Loucy (cell line): ENCODE measurements around the gene FASLG.

Source experiments
- H2AFZ ChIP-seq: fragments of 200-600 bp; sonication (generic); 2 replicates; pipeline ENCODE4 v1.6.0; 2016; ENCODE audit warnings: antibody characterized with exemption, mild to moderate bottlenecking, low read length, moderate library complexity
- H3F3A ChIP-seq: fragments of 200-600 bp; 2 replicates; pipeline ENCODE4 v1.6.0; 2016; ENCODE audit warnings: antibody characterized with exemption, low read depth, mild to moderate bottlenecking
- H3K27me3 ChIP-seq: fragments of 200-600 bp; sonication (generic); 2 replicates; pipeline ENCODE4 v1.6.1; 2014; ENCODE audit warnings: low read length, mild to moderate bottlenecking; ENCODE audit not compliant: insufficient read depth, poor library complexity, severe bottlenecking
- H3K36me3 ChIP-seq: fragments of 200-600 bp; sonication (generic); 2 replicates; pipeline ENCODE4 v1.6.1; 2016; ENCODE audit warnings: low read length; ENCODE audit not compliant: insufficient read depth
- H3K4me1 ChIP-seq: fragments of 200-600 bp; sonication (generic); 2 replicates; pipeline ENCODE4 v1.5.1; 2014; ENCODE audit warnings: low read length, mild to moderate bottlenecking; ENCODE audit not compliant: insufficient read depth, poor library complexity, severe bottlenecking
- H3K4me2 ChIP-seq: fragments of 200-600 bp; sonication (generic); 2 replicates; pipeline ENCODE4 v1.6.0; 2014; ENCODE audit warnings: antibody characterized with exemption, low read length, low read depth, mild to moderate bottlenecking; ENCODE audit not compliant: poor library complexity, severe bottlenecking
- H3K4me3 ChIP-seq: fragments of 200-600 bp; sonication (generic); 2 replicates; pipeline ENCODE4 v1.5.1; 2014; ENCODE audit warnings: low read length, mild to moderate bottlenecking, mixed read lengths; ENCODE audit not compliant: poor library complexity, severe bottlenecking
- H3K79me2 ChIP-seq: fragments of 200-600 bp; sonication (generic); 2 replicates; pipeline ENCODE4 v1.6.1; 2014; ENCODE audit warnings: low read length; ENCODE audit not compliant: insufficient read depth
- H3K9ac ChIP-seq: fragments of 200-600 bp; sonication (generic); 2 replicates; pipeline ENCODE4 v1.6.0; 2014; ENCODE audit warnings: mild to moderate bottlenecking, low read depth, low read length, moderate library complexity; ENCODE audit not compliant: poor library complexity, severe bottlenecking
- H3K9me2 ChIP-seq: fragments of 200-600 bp; sonication (generic); replicated peaks from 2 replicates; pipeline ENCODE4 v1.6.1; 2016; ENCODE audit warnings: low read depth, low read length, mixed read lengths
- H3K9me3 ChIP-seq: fragments of 200-600 bp; sonication (generic); 2 replicates; pipeline ENCODE4 v1.6.1; 2014; ENCODE audit warnings: mild to moderate bottlenecking, antibody characterized with exemption, low read length, low read depth; ENCODE audit not compliant: insufficient read depth
- H4K20me1 ChIP-seq: fragments of 200-600 bp; sonication (generic); 2 replicates; pipeline ENCODE4 v1.6.0; 2014; ENCODE audit warnings: antibody characterized with exemption, low read length, mild to moderate bottlenecking; ENCODE audit not compliant: insufficient read depth, poor library complexity, severe bottlenecking
- EZH2phosphoT487 ChIP-seq: fragments of 200-600 bp; IDR thresholded peaks from 2 replicates; pipeline ENCODE4 v1.6.1; 2018; ENCODE audit warnings: antibody characterized with exemption, mild to moderate bottlenecking, moderate library complexity, borderline replicate concordance
- TF ChIP-seq, protein P1 (sequence below): fragments of 200-600 bp; sonication (generic); conservative IDR thresholded peaks from 2 replicates; pipeline ENCODE4 v1.5.1; 2014; ENCODE audit warnings: mild to moderate bottlenecking, antibody characterized with exemption, low read length

The FASLG gene

GRCh38 chr1:172627702-172628101 is 31.2 kb upstream of the FASLG start:
- no peak overlapping the region for H3K4me3 ChIP-seq
- TF ChIP-seq EZH2phosphoT487: no peak
- TF ChIP-seq, protein P1, sequence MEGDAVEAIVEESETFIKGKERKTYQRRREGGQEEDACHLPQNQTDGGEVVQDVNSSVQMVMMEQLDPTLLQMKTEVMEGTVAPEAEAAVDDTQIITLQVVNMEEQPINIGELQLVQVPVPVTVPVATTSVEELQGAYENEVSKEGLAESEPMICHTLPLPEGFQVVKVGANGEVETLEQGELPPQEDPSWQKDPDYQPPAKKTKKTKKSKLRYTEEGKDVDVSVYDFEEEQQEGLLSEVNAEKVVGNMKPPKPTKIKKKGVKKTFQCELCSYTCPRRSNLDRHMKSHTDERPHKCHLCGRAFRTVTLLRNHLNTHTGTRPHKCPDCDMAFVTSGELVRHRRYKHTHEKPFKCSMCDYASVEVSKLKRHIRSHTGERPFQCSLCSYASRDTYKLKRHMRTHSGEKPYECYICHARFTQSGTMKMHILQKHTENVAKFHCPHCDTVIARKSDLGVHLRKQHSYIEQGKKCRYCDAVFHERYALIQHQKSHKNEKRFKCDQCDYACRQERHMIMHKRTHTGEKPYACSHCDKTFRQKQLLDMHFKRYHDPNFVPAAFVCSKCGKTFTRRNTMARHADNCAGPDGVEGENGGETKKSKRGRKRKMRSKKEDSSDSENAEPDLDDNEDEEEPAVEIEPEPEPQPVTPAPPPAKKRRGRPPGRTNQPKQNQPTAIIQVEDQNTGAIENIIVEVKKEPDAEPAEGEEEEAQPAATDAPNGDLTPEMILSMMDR: no peak
- H3K4me1 ChIP-seq: peaks cover 21% of the 10 kb centered on the region
- no peaks in the 10 kb centered on the region for H3K9me2 ChIP-seq
- no peak overlapping the region for H3K4me2 ChIP-seq
- H3K9ac ChIP-seq: no peak overlapping the region
- H3K9me3 ChIP-seq: no peaks in the 10 kb centered on the region
- no peaks in the 10 kb centered on the region for H3K36me3 ChIP-seq
- no peak overlapping the region for H2AFZ ChIP-seq
- H3K27me3 ChIP-seq: no peaks in the 10 kb centered on the region
- no peaks in the 10 kb centered on the region for H4K20me1 ChIP-seq
- no peaks in the 10 kb centered on the region for H3K79me2 ChIP-seq
- no peaks in the 10 kb centered on the region for H3F3A ChIP-seq

GRCh38 chr1:172628401-172628800 is 30.5 kb upstream of the FASLG start:
- no peak overlapping the region for H2AFZ ChIP-seq
- H3K4me3 ChIP-seq: no peak overlapping the region
- H3F3A ChIP-seq: no peaks in the 10 kb centered on the region
- H3K9me3 ChIP-seq: no peaks in the 10 kb centered on the region
- no peaks in the 10 kb centered on the region for H3K27me3 ChIP-seq
- H3K79me2 ChIP-seq: no peaks in the 10 kb centered on the region
- H3K36me3 ChIP-seq: no peaks in the 10 kb centered on the region
- TF ChIP-seq, protein P1: no peak
- no peak overlapping the region for H3K9ac ChIP-seq
- no peak overlapping the region for H3K4me2 ChIP-seq
- H4K20me1 ChIP-seq: no peaks in the 10 kb centered on the region
- peaks cover 21% of the 10 kb centered on the region for H3K4me1 ChIP-seq
- no peaks in the 10 kb centered on the region for H3K9me2 ChIP-seq

GRCh38 chr1:172629170-172629569 is 29.7 kb upstream of the FASLG start:
- H3F3A ChIP-seq: no peaks in the 10 kb centered on the region
- no peak overlapping the region for H3K4me2 ChIP-seq
- no peaks in the 10 kb centered on the region for H3K9me3 ChIP-seq
- no peaks in the 10 kb centered on the region for H3K79me2 ChIP-seq
- no peaks in the 10 kb centered on the region for H3K36me3 ChIP-seq
- H3K27me3 ChIP-seq: no peaks in the 10 kb centered on the region
- H2AFZ ChIP-seq: peak overlapping the region; percentile 6; the same call in 1 of the 2 replicates
- H4K20me1 ChIP-seq: no peaks in the 10 kb centered on the region
- H3K9ac ChIP-seq: no peak overlapping the region
- peaks cover 21% of the 10 kb centered on the region for H3K4me1 ChIP-seq
- no peaks in the 10 kb centered on the region for H3K9me2 ChIP-seq
- TF ChIP-seq, protein P1: no peak
- TF ChIP-seq EZH2phosphoT487: no peak
- H3K4me3 ChIP-seq: no peak overlapping the region
